C4-2B (cell line): ENCODE measurements around the gene DIAPH2.

Experiments
- CTCF ChIP-seq: fragments of 450-650 bp; conservative IDR thresholded peaks from 2 replicates; pipeline ENCODE4 v1.5.1; 2017; ENCODE audit warnings: mild to moderate bottlenecking
- ZFX ChIP-seq: fragments of 450-650 bp; IDR thresholded peaks from 2 replicates; pipeline ENCODE4 v1.6.1; 2017

GRCh38 chrX:96807318-96807717 lies 122.7 kb downstream of the DIAPH2 start:
- TF ChIP-seq CTCF: no peak
- TF ChIP-seq ZFX: no peak
